ENCODE data around the gene HCLS1.
"Not testable (repeated sequence)": the region's sequence is repeated elsewhere in the genome, so short reads cannot be mapped to it uniquely, and the experiment has no call there.

Gene HCLS1

DNA sequence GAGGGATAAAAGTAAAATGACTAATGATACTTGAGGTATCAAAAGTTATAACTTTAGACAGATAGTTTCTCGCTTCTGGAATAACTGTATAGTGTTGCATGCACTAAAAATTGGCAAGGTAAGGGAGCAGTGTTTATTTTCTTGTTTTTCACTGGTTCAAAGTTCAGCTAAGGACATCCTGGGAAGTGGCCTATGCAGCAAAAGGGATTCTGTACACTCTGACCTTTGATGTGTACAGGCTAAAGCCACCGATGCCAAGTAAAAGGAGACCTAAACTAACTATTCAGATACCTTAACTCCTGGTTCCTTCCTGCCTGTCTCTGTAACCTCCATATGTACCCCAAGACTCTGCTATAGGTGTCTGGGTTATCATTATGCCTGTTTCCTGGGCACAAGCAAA is 65.9 kb downstream of the HCLS1 start:
- DNase-seq: no peak

DNA sequence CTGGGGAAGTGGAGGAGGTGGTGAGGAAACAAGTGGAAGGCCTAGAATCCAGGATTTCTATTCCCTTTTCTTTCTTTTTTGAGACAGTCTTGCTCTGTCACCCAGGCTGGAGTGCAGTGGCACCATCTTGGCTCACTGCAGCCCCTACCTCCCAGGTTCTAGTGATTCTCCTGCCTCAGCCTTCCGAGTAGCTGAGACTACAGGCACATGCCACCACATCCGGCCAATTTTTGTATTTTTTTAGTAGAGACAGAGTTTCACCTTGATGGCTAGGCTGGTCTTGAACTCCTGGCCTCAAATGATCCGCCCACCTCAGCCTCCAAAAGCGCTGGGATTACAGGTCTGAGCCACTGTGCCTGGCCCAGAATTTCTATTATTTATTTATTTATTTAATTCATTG is 66.9 kb downstream of the HCLS1 start:
- DNase-seq: not testable (repeated sequence)

DNA sequence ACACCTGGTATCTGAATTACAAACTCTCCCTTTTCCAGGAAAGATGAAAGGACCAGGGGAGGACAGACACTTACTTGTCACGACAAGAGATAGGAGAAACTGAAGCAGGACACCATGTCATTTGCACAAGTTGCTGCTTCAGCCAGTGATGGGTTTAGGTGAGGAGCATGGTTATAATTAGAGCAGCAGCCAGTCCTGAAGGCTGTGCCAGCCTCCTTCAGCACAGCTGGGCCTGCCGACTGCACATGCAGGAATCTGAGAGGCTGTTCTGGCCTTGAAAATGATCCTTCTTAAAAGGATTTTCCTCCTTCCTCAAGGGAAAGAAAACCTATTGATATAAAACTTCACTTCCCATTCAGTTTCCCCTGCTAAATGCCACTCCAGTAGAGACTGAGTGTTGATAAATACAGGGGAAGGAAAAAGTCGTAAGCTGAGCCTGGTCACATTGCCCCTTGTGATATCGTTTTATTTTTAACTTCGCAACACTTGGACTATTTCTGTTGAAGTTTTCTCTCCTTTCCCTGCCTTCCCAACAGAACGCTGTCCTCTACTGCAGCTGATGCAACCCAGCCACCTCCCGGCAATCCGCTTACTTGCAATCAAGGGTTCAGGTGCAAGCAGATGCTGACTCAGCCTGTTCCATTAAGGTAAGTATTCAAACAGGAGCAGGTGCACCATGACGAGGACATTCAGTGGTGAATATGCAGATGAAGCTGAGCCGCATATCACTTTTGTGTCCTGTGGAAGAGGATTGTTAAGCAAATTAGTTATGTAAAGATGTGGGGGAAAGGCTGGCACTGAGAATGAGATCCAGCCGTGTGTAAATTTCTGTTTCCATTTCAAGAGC is 67.6 kb downstream of the HCLS1 start, which contains the start of gene FBXO40:
Gene FBXO40, plus strand, starts transcription at position 524 of the 847 bp plus-strand sequence. CDS start 27,197 bp downstream, outside the sequence.
- no peak for DNase-seq

DNA sequence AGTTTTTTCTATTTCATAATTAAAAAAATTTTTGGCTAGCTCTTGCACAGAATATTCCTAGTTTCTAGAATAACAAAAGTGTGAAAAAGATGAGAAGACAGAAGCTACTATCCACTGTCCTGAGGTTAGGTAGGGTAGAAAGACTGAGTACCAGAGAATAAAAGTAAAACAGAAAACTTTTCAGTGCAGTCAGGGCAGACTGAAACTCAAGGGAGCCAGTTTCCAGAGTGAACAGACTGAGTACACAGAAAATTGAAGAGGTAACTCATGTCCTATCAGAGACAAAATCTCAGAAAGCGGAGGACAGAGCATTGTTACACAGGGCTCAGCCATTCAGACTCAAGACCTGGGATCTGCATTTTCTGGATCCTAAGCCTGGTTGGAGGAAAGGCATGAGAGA is 76.3 kb downstream of the HCLS1 start:
- DNase-seq: no peak

DNA sequence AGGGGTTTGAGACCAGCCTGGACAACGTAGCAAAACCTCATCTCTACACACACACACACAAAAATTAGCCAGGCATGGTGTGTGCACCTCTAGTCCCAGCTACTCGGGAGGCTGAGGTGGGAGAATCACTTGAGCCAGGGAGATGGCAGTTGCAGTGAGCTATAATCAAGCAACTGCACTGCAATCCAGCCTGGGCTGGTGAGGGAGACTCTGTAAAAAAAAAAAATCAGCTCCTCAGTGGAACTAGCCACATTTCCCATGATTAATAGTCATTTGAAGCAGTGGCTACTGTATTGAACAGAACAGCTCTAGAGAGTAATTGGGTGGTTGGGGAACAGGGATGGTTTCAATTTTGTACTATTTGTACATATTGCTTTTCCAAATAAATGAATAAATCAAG is 79.0 kb downstream of the HCLS1 start:
- DNase-seq: no peak

Data from activated gamma-delta T cell treated with Interleukin-2 at 50 U/mL for 16 hours (primary cell).